H1 (cell line): ENCODE measurements around the gene TSPAN9. TPM values are rescaled to one million over a fixed set of nuclear protein-coding genes. Genes with fewer than 3 reads are reported as not detected.

ENCODE experiments used
- CTCF ChIA-PET: fragments of 300-600 bp; sonication (Branson Sonifier 250); formaldehyde crosslinking; loops from one replicate; lab custom pipeline; 2021; ENCODE audit not compliant: partially characterized antibody; lab: Charles Lee
- POLR2A ChIA-PET: fragments of 300-600 bp; sonication (Branson Sonifier 250); formaldehyde crosslinking; loops from one replicate; lab custom pipeline; 2021; ENCODE audit warnings: inconsistent platforms; ENCODE audit not compliant: partially characterized antibody; lab: Charles Lee
- DNase-seq, 2 experiments: peaks; one replicate each; pipeline versions ENCODE4 v3.0.0 to v3.0.0-alpha.2; 2010 to 2022; ENCODE audit warnings: low spot score in 2 of 2, low read depth in 1 of 2, mixed read lengths in 1 of 2
- FAIRE-seq: peaks from 2 replicates; lab custom pipeline; 2011; peaks lifted over from hg19 to GRCh38; lab: Jason Lieb, UNC
- H2AFZ ChIP-seq: 2 replicates; pipeline ENCODE4 v1.8.1; 2012; ENCODE audit warnings: low read length, inconsistent platforms
- H2AK5ac ChIP-seq: 2 replicates; pipeline ENCODE4 v1.6.1; 2013; ENCODE audit warnings: low read depth, low read length
- H2BK120ac ChIP-seq: replicated peaks from 2 replicates; pipeline ENCODE3; 2013; ENCODE audit warnings: low read depth, low read length, inconsistent platforms
- H2BK12ac ChIP-seq: 2 replicates; pipeline ENCODE4 v1.6.1; 2013; ENCODE audit warnings: low read depth, low read length
- H2BK15ac ChIP-seq: 2 replicates; pipeline ENCODE4 v1.6.1; 2013; ENCODE audit warnings: low read length
- H2BK20ac ChIP-seq: 2 replicates; pipeline ENCODE4 v1.6.1; 2013; ENCODE audit warnings: low read length
- H2BK5ac ChIP-seq: 2 replicates; pipeline ENCODE4 v1.6.1; 2013; ENCODE audit warnings: low read depth, low read length
- H3K14ac ChIP-seq: 2 replicates; pipeline ENCODE4 v1.6.1; 2013; ENCODE audit warnings: inconsistent platforms; ENCODE audit not compliant: insufficient read length
- H3K18ac ChIP-seq: 2 replicates; pipeline ENCODE4 v1.6.1; 2013; ENCODE audit warnings: low read length; ENCODE audit errors: extremely low read depth
- H3K23ac ChIP-seq: 2 replicates; pipeline ENCODE4 v1.6.1; 2013; ENCODE audit warnings: inconsistent platforms; ENCODE audit not compliant: insufficient read length
- H3K23me2 ChIP-seq: 2 replicates; pipeline ENCODE4 v1.6.1; 2013; ENCODE audit warnings: low read depth, low read length
- H3K27ac ChIP-seq: 2 replicates; pipeline ENCODE4 v1.6.1; 2011; ENCODE audit warnings: low read depth, low read length, inconsistent platforms
- H3K27me3 ChIP-seq, 4 experiments: replicated peaks in 1 of 4; 1 replicate in 1 of 4; 2 replicates in 3 of 4; pipeline versions ENCODE4 v1.6.1 to v1.8.1; 2011 to 2013; ENCODE audit warnings: low read length in 3 of 4, mild to moderate bottlenecking in 3 of 4, inconsistent platforms in 2 of 4, mixed read lengths in 2 of 4, moderate library complexity in 1 of 4; ENCODE audit not compliant: control insufficient read depth in 3 of 4, insufficient read depth in 3 of 4; ENCODE audit errors: extremely low read depth in 1 of 4
- H3K36me3 ChIP-seq, 4 experiments: 2 replicates each; pipeline versions ENCODE4 v1.6.1 to v1.8.1; 2011 to 2013; ENCODE audit warnings: mild to moderate bottlenecking in 4 of 4, low read length in 3 of 4, moderate library complexity in 2 of 4, control low read depth in 1 of 4, inconsistent platforms in 1 of 4; ENCODE audit not compliant: insufficient read depth in 4 of 4, control insufficient read depth in 2 of 4
- H3K4ac ChIP-seq: replicated peaks from 2 replicates; pipeline ENCODE3; 2013; ENCODE audit warnings: low read length, low read depth, mixed read lengths, inconsistent platforms; ENCODE audit not compliant: insufficient read length
- H3K4me1 ChIP-seq, 4 experiments: replicated peaks in 1 of 4; 1 replicate in 1 of 4; 2 replicates in 3 of 4; pipeline versions ENCODE4 v1.6.1 to v1.8.1; 2011 to 2013; ENCODE audit warnings: low read length in 3 of 4, inconsistent platforms in 2 of 4, mixed read lengths in 1 of 4; ENCODE audit not compliant: insufficient read depth in 4 of 4, control insufficient read depth in 3 of 4
- H3K4me2 ChIP-seq, 2 experiments: 2 replicates each; pipeline versions ENCODE4 v1.6.1 to v1.8.1; 2011 to 2013; ENCODE audit warnings: low read depth in 2 of 2, low read length in 2 of 2, control low read depth in 1 of 2, inconsistent platforms in 1 of 2, mild to moderate bottlenecking in 1 of 2; ENCODE audit not compliant: insufficient read depth in 1 of 2
- H3K4me3 ChIP-seq, 4 experiments: fragments of 200-600, 300-600 bp in 1 of 4; sonication (generic), shearing (Covaris generic), sonication (Bioruptor Twin) in 1 of 4; 2 replicates each; pipeline versions ENCODE4 v1.5.1 to v1.8.1; 2011 to 2016; ENCODE audit warnings: low read length in 4 of 4, low read depth in 3 of 4, control low read depth in 2 of 4, inconsistent platforms in 2 of 4, mild to moderate bottlenecking in 2 of 4, mixed read lengths in 1 of 4, moderate library complexity in 1 of 4; ENCODE audit not compliant: insufficient read depth in 2 of 4; ENCODE audit errors: extremely low read depth in 1 of 4
- H3K56ac ChIP-seq: replicated peaks from 2 replicates; pipeline ENCODE3; 2013; ENCODE audit warnings: low read depth, mild to moderate bottlenecking, mixed read lengths, low read length, inconsistent platforms; ENCODE audit not compliant: insufficient read length
- H3K79me1 ChIP-seq: 2 replicates; pipeline ENCODE4 v1.6.1; 2013; ENCODE audit warnings: low read depth, low read length, control low read depth
- H3K79me2 ChIP-seq, 2 experiments: 2 replicates each; pipeline versions ENCODE4 v1.6.1 to v1.8.1; 2012 to 2013; ENCODE audit warnings: low read length in 2 of 2, mild to moderate bottlenecking in 2 of 2, inconsistent platforms in 1 of 2; ENCODE audit not compliant: insufficient read depth in 2 of 2, control insufficient read depth in 1 of 2
- H3K9ac ChIP-seq, 4 experiments: replicated peaks in 1 of 4; 1 replicate in 1 of 4; 2 replicates in 3 of 4; pipeline versions ENCODE4 v1.6.1 to v1.8.1; 2011 to 2013; ENCODE audit warnings: low read depth in 3 of 4, low read length in 3 of 4, control low read depth in 2 of 4, mild to moderate bottlenecking in 2 of 4, moderate library complexity in 2 of 4, inconsistent platforms in 1 of 4; ENCODE audit errors: extremely low read depth in 1 of 4
- H3K9me3 ChIP-seq, 2 experiments: 2 replicates each; pipeline versions ENCODE4 v1.6.1 to v1.8.1; 2012 to 2013; ENCODE audit warnings: mild to moderate bottlenecking in 2 of 2, moderate library complexity in 2 of 2, control low read depth in 1 of 2, inconsistent platforms in 1 of 2, low read depth in 1 of 2, low read length in 1 of 2, mixed read lengths in 1 of 2; ENCODE audit not compliant: insufficient read depth in 2 of 2
- H4K20me1 ChIP-seq, 2 experiments: replicated peaks in 1 of 2; 2 replicates each; pipeline versions ENCODE3 to v1.8.1; 2011 to 2013; ENCODE audit warnings: inconsistent platforms in 2 of 2, low read length in 2 of 2, mild to moderate bottlenecking in 1 of 2; ENCODE audit not compliant: insufficient read depth in 2 of 2, control insufficient read depth in 1 of 2
- H4K5ac ChIP-seq: 2 replicates; pipeline ENCODE4 v1.6.1; 2013; ENCODE audit warnings: low read length, low read depth, mixed read lengths, inconsistent platforms; ENCODE audit not compliant: insufficient read length
- H4K8ac ChIP-seq: 2 replicates; pipeline ENCODE4 v1.8.0; 2013; ENCODE audit warnings: mild to moderate bottlenecking, moderate library complexity, low read length, inconsistent platforms; ENCODE audit not compliant: insufficient read depth; ENCODE audit errors: extremely low read depth
- H4K91ac ChIP-seq: replicated peaks from 2 replicates; pipeline ENCODE3; 2013; ENCODE audit warnings: low read length, mixed read lengths, inconsistent platforms; ENCODE audit not compliant: insufficient read length
- CHD2 ChIP-seq: IDR thresholded peaks from 2 replicates; pipeline ENCODE4 v1.6.1; 2012; ENCODE audit warnings: low read length, improper control_type of control experiment
- NRF1 ChIP-seq: IDR thresholded peaks from 2 replicates; pipeline ENCODE4 v1.6.1; 2011; ENCODE audit warnings: mild to moderate bottlenecking, low read depth, low read length, improper control_type of control experiment
- RXRA ChIP-seq: IDR thresholded peaks from 2 replicates; pipeline ENCODE4 v1.6.1; 2011; ENCODE audit warnings: low read depth, mild to moderate bottlenecking, low read length, moderate library complexity; ENCODE audit not compliant: insufficient read depth
- SIRT6 ChIP-seq: IDR thresholded peaks from one replicate; pipeline ENCODE4 v1.7.1; 2012; ENCODE audit warnings: low read length, inconsistent platforms
- TCF12 ChIP-seq: IDR thresholded peaks from 2 replicates; pipeline ENCODE4 v1.6.1; 2011; ENCODE audit warnings: low read depth, mild to moderate bottlenecking, low read length
- WGBS, 2 experiments: shearing (Covaris generic) in 1 of 2; methylation state at CpG; one replicate each; pipeline versions ENCODE4 v1.1.6 to v1.1.7; 2013 to 2015; ENCODE audit warnings: low lambda C conversion rate in 2 of 2, mixed read lengths in 2 of 2, inconsistent platforms in 1 of 2, low coverage in 1 of 2, missing lambda C conversion rate in 1 of 2; ENCODE audit not compliant: insufficient replicate concordance in 2 of 2, insufficient coverage in 1 of 2, insufficient read length in 1 of 2; ENCODE audit errors: extremely low coverage in 1 of 2, missing lambda C conversion rate in 1 of 2; 5-methylcytosine and 5-hydroxymethylcytosine counted together
- polyA plus RNA-seq, 7 experiments: library from polyadenylated mRNA; depleted of rRNA in 3 of 7; stranded (reverse) in 5 of 7; unstranded in 2 of 7; fragments of >200 nt in 5 of 7; fragments of 200-250 nt in 2 of 7; gene quantifications; 1 replicate in 5 of 7; 2 replicates in 1 of 7; 4 replicates in 1 of 7; pipeline versions ENCODE4 v1.2.1 to v1.2.3, GENCODE V29; 2011 to 2013; ENCODE audit warnings: missing spikeins in 2 of 7, mixed read lengths in 2 of 7
- total RNA-seq: library from RNA; stranded (reverse); fragmentation: NEBNext Ultra II Directional; extraction: Animal tissue kit (Norgen Biotek cat#: 25700); gene quantifications from 2 replicates; pipeline ENCODE4 v1.2.1, GENCODE V29; 2021
- TF ChIP-seq, protein P1 (sequence below): IDR thresholded peaks from 2 replicates; pipeline ENCODE4 v1.6.1; 2012; ENCODE audit warnings: inconsistent platforms
- TF ChIP-seq, protein P2 (sequence below), 3 experiments: IDR thresholded peaks; 1 replicate in 2 of 3; 2 replicates in 1 of 3; pipeline versions ENCODE4 v1.5.1 to v1.6.1; 2011; ENCODE audit warnings: low read length in 3 of 3, mild to moderate bottlenecking in 3 of 3, inconsistent platforms in 2 of 3, low read depth in 1 of 3, moderate library complexity in 1 of 3; ENCODE audit not compliant: insufficient read depth in 1 of 3; ENCODE audit errors: control extremely low read depth in 1 of 3
- TF ChIP-seq, protein P3 (sequence below): IDR thresholded peaks from 2 replicates; pipeline ENCODE4 v1.6.1; 2012; ENCODE audit warnings: inconsistent platforms

The TSPAN9 gene
- total and polyA plus RNA-seq, 2 of the 8 experiments (the other 6 are each of a cell fraction or from before 2014, with no cell fraction given) = 11.5 to 29.1 TPM

DNA sequence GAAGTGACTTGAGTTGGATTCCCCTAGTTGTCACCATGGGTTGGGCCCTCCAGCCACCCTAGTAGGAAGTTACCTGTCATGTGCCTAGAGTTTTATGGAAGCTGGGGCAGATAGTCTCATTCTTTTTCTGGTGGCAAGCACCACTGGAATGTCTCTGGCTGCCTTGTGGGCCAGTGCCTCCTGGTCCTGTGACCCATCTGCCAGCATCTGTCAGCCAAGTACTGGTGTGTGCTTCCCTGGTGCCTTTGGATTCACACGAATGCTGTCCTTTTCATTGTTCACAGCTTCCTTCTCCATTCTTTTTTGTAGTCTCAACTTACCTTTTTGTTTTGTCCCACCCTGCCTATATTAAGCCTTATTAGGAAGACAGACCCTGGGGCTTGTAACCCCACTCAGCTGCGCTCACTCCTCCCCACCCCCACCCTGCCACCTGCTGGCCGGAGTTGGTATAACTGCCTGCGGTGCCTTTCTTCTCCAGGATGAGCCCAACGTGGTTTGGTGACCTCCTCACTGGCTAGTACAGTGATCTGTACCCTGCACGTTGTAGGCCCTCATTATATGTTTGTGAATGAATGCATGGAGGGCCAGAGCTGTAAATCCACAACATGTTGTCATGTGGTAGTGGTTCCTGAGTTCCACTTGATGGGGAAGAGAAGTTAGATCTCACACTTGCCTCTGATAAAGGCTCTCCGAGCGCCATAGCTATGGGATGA is 125.7 kb downstream of the TSPAN9 start:
- ChIA-PET POLR2A (interaction anchor here (1.3 to 1.5 kb wide), 2 partner anchors 12 to 65 kb away, joined by 3 read pairs; no protein-coding TSS in a partner anchor), CTCF (interaction anchor here (0.6 to 24.7 kb wide), 51 partner anchors 11 to 310 kb away, joined by 3 to 448 read pairs (median 5); no protein-coding TSS in a partner anchor)
- no peak overlapping the region for H2BK5ac ChIP-seq
- no peak overlapping the region for H3K23ac ChIP-seq
- H3K56ac ChIP-seq = no peak overlapping the region
- no peak overlapping the region for H2BK20ac ChIP-seq
- H3K9me3 ChIP-seq = no peaks in the 10 kb centered on the region
- H3K4ac ChIP-seq = no peak overlapping the region
- peaks cover 10 to 43% (median 32%) of the 10 kb centered on the region in 4 experiments for H3K27me3 ChIP-seq
- H3K18ac ChIP-seq = no peak overlapping the region
- H2BK120ac ChIP-seq = no peak overlapping the region
- no peak overlapping the region for H3K14ac ChIP-seq
- DNase-seq (peak in 1 of 2 experiments; percentile 93), FAIRE-seq (peak; percentile 81)
- no peak overlapping the region for H4K5ac ChIP-seq
- H2BK12ac ChIP-seq = peak overlapping the region; percentile 80; the same call in 1 of the 2 replicates
- H2BK15ac ChIP-seq = 0 out of 2 replicates have a peak overlapping the region, but pooled peaks have one; percentile 32
- H3K36me3 ChIP-seq = no peaks in the 10 kb centered on the region
- no peak overlapping the region for H4K8ac ChIP-seq
- WGBS, 2 experiments = 42% methylated on average over 6 of the region's 8 CpGs; no CpG with 5 or more reads in 1 of the 2 experiments
- H3K79me2 ChIP-seq = no peaks in the 10 kb centered on the region
- peaks cover 2% of the 10 kb centered on the region; the same call in 1 of the 2 replicates for H3K79me1 ChIP-seq
- H3K9ac ChIP-seq = no peak overlapping the region
- no peak overlapping the region for H3K4me3 ChIP-seq
- peaks cover 7 to 15% of the 10 kb centered on the region in 2 experiments for H4K20me1 ChIP-seq
- no peak overlapping the region; a peak in 1 of 4 replicates for H3K4me2 ChIP-seq
- H3K27ac ChIP-seq = no peak overlapping the region
- peaks cover 19% of the 10 kb centered on the region; the same call in 1 of the 2 replicates for H3K23me2 ChIP-seq
- no peak overlapping the region for H2AFZ ChIP-seq
- H2AK5ac ChIP-seq = no peak overlapping the region
- H3K4me1 ChIP-seq = peaks cover 3 to 16% (median 10%) of the 10 kb centered on the region in 4 experiments
- H4K91ac ChIP-seq = no peak overlapping the region
- TF ChIP-seq SIRT6 (no peak), TCF12 (0 out of 2 replicates have a peak, but pooled peaks have one; percentile 34), NRF1 (no peak), RXRA (no peak), CHD2 (peak; percentile 73)
- TF ChIP-seq, protein P1, sequence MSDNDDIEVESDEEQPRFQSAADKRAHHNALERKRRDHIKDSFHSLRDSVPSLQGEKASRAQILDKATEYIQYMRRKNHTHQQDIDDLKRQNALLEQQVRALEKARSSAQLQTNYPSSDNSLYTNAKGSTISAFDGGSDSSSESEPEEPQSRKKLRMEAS = peak; percentile 54; the same call in 1 of the 2 replicates
- TF ChIP-seq, protein P2, sequence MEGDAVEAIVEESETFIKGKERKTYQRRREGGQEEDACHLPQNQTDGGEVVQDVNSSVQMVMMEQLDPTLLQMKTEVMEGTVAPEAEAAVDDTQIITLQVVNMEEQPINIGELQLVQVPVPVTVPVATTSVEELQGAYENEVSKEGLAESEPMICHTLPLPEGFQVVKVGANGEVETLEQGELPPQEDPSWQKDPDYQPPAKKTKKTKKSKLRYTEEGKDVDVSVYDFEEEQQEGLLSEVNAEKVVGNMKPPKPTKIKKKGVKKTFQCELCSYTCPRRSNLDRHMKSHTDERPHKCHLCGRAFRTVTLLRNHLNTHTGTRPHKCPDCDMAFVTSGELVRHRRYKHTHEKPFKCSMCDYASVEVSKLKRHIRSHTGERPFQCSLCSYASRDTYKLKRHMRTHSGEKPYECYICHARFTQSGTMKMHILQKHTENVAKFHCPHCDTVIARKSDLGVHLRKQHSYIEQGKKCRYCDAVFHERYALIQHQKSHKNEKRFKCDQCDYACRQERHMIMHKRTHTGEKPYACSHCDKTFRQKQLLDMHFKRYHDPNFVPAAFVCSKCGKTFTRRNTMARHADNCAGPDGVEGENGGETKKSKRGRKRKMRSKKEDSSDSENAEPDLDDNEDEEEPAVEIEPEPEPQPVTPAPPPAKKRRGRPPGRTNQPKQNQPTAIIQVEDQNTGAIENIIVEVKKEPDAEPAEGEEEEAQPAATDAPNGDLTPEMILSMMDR (IDR thresholded peaks at IDR 0.05; ENCODE audit: control extremely low read depth in 1 of 3, insufficient read depth in 1 of 3, low read depth in 1 of 3, low read length in 3 of 3) = peak; percentile 92 to 94 (median 93)
- TF ChIP-seq, protein P3, sequence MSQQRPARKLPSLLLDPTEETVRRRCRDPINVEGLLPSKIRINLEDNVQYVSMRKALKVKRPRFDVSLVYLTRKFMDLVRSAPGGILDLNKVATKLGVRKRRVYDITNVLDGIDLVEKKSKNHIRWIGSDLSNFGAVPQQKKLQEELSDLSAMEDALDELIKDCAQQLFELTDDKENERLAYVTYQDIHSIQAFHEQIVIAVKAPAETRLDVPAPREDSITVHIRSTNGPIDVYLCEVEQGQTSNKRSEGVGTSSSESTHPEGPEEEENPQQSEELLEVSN = no peak
